ENCODE results near the gene CAMK1G. TPM values are rescaled to one million over a fixed set of nuclear protein-coding genes. Genes with fewer than 3 reads are reported as not detected.

Gene CAMK1G

DNA sequence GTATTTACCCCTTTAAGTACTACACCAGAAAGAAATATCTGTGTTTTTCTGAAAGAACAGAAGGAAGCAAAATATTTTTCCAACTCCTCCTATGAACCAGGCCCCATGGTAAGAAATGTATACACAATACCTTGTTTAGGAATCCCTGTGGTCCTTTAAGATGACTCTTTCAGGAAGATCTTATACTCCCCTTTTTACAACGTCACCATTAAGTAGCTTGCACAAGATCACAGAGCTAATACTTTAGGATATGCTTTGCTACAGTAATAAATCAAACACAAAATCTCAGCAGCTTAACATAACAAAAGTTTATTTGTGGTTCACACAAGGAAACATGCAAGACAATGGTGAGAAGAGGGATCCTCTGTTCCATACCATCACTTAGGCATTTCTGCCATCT lies 77.6 kb downstream of the CAMK1G start:
- H3K27me3 ChIP-seq (ENCODE audit: insufficient read depth, poor library complexity, severe bottlenecking), result no peaks in the 10 kb centered on the region
- TF ChIP-seq GABPA (IDR thresholded peaks at IDR 0.05; ENCODE audit: low read depth) (no peak), CTCF (IDR thresholded peaks at IDR 0.05; ENCODE audit: insufficient read depth, low read length) (no peak), REST (IDR thresholded peaks at IDR 0.05; ENCODE audit: insufficient replicate concordance, low read depth) (no peak), SPI1 (IDR thresholded peaks at IDR 0.05; ENCODE audit: borderline replicate concordance, low read depth) (no peak), POLR2AphosphoS5 (IDR thresholded peaks at IDR 0.05; ENCODE audit: low read depth) (no peak)
- DNase-seq (ENCODE audit: low read depth in 1 of 2, low spot score in 1 of 2), result no peak
- no peak overlapping the region for H3K27ac ChIP-seq (replicated peaks)
- no peak overlapping the region for H3K4me3 ChIP-seq (replicated peaks; ENCODE audit: insufficient read depth, low read length)

GRCh38 chr1:209662879-209663327 lies 79.4 kb downstream of the CAMK1G start:
- no peak for TF ChIP-seq CTCF (IDR thresholded peaks at IDR 0.05; ENCODE audit: insufficient read depth, low read length)
- no peak for TF ChIP-seq SPI1 (IDR thresholded peaks at IDR 0.05; ENCODE audit: borderline replicate concordance, low read depth)
- no peak for TF ChIP-seq GABPA (IDR thresholded peaks at IDR 0.05; ENCODE audit: low read depth)
- TF ChIP-seq POLR2AphosphoS5 (IDR thresholded peaks at IDR 0.05; ENCODE audit: low read depth), result no peak
- no peak for TF ChIP-seq REST (IDR thresholded peaks at IDR 0.05; ENCODE audit: insufficient replicate concordance, low read depth)
- no peak overlapping the region for H3K4me3 ChIP-seq (replicated peaks; ENCODE audit: insufficient read depth, low read length)
- H3K27ac ChIP-seq (replicated peaks), result no peak overlapping the region
- no peak for DNase-seq (ENCODE audit: low read depth in 1 of 2, low spot score in 1 of 2)
- H3K27me3 ChIP-seq (ENCODE audit: insufficient read depth, poor library complexity, severe bottlenecking), result no peaks in the 10 kb centered on the region

Small RNAs within 50 kb of the gene (microRNA-seq; reads per million reads assigned to microRNA genes)
- not detected for gene MIR4260

Measured in HL-60 (cell line).